Fibroblast of villous mesenchyme (primary cell): ENCODE measurements around the gene PEAK1. TPM values are rescaled to one million over a fixed set of nuclear protein-coding genes. Genes with fewer than 3 reads are reported as not detected.

Source experiments
- DNase-seq: peaks from one replicate; pipeline ENCODE4 v3.0.0-alpha.2; 2010; ENCODE audit warnings: low read depth
- H3K4me3 ChIP-seq: 2 replicates; pipeline ENCODE4 v1.5.1; 2011; ENCODE audit warnings: low read depth, mild to moderate bottlenecking, low read length
- total RNA-seq: library from RNA; depleted of rRNA; stranded (reverse); fragments of >200 nt; gene quantifications from 2 replicates; pipeline ENCODE4 v1.2.3, GENCODE V29; 2012
- TF ChIP-seq, protein P1 (sequence below): IDR thresholded peaks from 2 replicates; pipeline ENCODE4 v1.5.1; 2012; ENCODE audit warnings: low read depth, mild to moderate bottlenecking, low read length; ENCODE audit not compliant: insufficient read depth

PEAK1 gene
- total RNA-seq, 1 donor = 77.3 TPM

DNA sequence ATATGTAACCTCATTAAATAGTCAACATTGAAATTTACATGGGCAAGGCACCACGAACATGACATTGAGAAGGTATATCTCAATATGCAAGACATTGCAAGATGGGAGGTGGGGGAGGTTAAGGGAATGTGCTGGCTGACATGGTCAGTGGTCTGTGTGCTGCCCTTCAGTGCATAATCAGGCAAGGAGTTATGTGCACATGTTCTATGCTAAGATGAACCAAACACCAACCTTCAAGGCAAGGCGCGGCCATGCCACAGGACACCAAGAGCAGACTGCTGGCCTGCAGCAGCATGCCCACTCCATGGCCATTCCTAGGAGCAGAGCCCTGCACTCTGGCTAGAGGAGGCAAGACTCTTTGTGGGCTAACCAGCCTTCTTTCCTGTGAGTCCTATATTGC is 308.1 kb downstream of the PEAK1 start:
- no peak overlapping the region for H3K4me3 ChIP-seq
- TF ChIP-seq, protein P1, sequence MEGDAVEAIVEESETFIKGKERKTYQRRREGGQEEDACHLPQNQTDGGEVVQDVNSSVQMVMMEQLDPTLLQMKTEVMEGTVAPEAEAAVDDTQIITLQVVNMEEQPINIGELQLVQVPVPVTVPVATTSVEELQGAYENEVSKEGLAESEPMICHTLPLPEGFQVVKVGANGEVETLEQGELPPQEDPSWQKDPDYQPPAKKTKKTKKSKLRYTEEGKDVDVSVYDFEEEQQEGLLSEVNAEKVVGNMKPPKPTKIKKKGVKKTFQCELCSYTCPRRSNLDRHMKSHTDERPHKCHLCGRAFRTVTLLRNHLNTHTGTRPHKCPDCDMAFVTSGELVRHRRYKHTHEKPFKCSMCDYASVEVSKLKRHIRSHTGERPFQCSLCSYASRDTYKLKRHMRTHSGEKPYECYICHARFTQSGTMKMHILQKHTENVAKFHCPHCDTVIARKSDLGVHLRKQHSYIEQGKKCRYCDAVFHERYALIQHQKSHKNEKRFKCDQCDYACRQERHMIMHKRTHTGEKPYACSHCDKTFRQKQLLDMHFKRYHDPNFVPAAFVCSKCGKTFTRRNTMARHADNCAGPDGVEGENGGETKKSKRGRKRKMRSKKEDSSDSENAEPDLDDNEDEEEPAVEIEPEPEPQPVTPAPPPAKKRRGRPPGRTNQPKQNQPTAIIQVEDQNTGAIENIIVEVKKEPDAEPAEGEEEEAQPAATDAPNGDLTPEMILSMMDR = no peak
- no peak for DNase-seq

DNA sequence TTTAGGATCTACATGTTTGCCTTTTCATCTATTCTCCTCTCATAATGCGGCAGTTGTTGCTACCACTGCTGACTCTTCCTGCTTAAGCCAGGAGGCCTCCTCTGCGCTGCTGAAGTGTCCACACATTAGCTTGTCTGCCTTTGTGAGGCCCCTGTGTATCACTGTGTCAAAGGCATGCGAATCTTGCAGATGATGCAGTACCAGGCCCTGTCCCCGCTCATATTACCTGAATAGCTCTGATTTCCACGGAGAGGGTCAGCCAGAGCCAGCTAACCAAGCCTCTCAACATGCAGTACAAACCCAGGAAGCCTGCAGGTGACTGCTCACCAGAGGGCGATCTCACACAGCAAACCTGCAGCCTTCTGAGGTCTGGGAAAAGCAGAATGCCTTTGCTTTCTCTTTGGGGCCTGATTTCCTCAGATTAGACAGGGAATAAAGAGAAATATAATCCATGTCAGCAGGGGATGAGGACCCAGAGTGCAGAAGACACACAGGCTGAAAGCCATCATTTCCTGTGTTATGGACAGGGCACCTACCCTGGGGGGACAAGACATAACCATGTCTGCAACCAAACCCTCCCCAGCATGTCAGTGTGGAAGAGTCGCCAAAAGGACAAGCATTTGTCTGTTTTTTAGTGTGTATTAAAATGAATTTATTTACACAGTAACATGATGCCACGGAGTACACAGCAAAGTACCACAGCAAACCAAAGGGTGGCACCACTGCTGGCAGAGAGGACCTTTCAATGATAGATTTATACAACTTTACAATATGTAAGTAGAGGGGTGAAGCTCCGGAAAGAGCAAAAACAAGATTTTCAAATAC is 312.2 kb downstream of the PEAK1 start:
- TF ChIP-seq, protein P1 = peak; percentile 81
- peak; percentile 61 for DNase-seq
- H3K4me3 ChIP-seq = no peak overlapping the region

DNA sequence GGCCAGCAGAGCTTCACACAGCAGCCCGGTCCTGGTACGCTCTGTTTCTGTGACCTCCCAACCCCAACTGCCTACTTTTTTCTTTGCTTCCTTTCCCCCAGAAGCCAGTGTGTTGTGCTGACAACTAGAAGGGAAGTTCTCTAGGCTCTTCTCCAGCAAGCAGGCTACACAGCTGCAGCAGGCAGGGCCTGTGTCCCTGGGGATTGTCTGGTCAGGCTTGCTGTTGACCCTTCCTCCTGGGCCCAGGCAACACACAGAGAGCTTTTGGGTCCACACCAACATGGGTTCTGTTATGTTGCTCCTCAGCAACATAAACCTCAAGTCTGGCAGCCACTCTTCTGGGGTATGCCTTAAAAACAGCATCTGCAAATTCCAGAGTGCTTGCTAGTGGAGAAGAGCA is 312.8 kb downstream of the PEAK1 start:
- peak; percentile 54 for DNase-seq
- H3K4me3 ChIP-seq = no peak overlapping the region
- TF ChIP-seq, protein P1 = no peak

DNA sequence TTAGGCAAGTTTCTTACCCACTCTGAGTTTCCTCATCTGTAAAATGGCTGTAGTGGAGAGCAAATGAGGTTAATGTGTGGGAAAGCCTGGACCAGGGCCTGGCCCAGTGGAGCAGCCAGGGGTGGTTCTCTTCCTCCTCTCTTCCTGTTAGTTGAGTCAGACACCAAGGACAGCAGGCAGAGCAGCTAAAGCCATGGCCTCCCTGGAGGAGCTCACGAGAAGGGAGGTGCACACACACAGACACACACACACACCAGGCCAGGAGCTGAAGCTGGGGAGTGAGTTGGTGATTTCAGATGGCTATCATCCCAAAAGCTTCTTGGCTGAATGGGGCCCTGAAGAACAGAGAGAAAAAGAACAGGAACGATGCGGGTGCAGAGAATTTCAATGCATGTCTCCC is 315.7 kb downstream of the PEAK1 start:
- peak; percentile 16 for DNase-seq
- TF ChIP-seq, protein P1 = no peak
- H3K4me3 ChIP-seq = no peak overlapping the region

DNA sequence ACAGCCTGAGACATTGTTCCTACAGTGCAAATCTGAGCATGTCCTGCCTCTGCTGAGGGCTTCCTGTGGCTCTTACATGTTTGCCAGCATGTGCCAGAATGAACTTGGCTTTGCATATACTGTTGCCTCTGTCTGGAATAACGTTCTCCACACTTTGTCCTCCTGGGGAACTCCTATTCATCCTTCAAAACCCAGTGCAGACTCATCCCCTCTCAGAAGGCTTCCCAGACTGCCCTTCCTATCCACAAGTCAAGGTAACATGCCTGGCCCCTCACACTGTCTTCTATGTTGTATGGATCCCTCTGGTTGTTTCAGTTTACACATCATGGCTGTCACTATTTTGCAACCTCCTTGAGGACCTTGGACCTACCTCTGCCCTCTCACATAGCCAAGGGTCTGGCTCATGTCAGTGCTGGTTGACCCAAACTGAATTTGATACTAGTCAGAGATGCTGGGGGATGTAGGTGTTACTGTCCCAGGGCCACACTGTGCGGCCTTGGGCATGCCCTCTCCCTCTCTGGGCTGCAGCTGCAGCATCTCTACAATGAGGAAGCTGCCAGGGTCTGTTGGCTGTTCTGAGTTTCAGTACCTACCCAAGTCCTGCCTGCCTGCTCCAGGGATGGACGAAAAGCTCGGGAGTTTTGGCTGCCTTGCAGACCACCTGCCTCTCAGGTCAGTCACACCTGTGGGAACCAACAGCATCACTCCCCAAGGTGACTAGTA is 320.0 kb downstream of the PEAK1 start:
- DNase-seq = no peak

DNA sequence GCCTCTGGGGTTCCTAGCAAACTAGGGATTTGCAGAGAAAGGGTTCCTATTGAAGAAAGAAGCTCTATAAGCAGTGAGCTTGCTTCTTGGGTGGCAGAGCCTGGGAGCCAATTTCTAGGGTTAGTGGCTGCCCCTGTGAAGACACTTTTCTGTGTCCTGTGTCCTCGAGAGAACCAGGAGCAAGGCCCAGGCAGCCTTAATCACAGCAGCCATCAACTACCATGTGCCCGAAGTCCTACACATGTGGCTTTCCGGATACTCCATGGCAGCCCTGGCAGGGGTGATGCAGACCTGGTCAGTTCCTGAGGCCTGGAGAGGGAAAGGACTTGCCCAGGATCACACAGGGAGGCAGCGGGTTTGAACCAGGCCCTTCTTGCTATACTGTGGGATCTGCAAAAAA is 321.3 kb downstream of the PEAK1 start:
- DNase-seq = no peak
- no peak overlapping the region for H3K4me3 ChIP-seq
- TF ChIP-seq, protein P1 = no peak

More for the DNA sequence above, 320.0 kb downstream of the PEAK1 start:
- H3K4me3 ChIP-seq = no peak overlapping the region
- TF ChIP-seq, protein P1 = no peak
